Astrocyte (in vitro differentiated cells and primary cell): ENCODE results near the gene CNOT4. TPM values are rescaled to one million over a fixed set of nuclear protein-coding genes. Genes with fewer than 3 reads are reported as not detected.

ENCODE experiments used
- DNase-seq: peaks from one replicate; pipeline ENCODE4 v3.0.0-alpha.2; 2010; ENCODE audit warnings: low read depth
- FAIRE-seq: peaks from 2 replicates; lab custom pipeline; 2011; peaks lifted over from hg19 to GRCh38; lab: Jason Lieb, UNC
- H2AFZ ChIP-seq: 2 replicates; pipeline ENCODE4 v1.6.0; 2012; ENCODE audit warnings: low read depth, low read length, inconsistent platforms
- H3K27ac ChIP-seq: 2 replicates; pipeline ENCODE4 v1.5.1; 2011; ENCODE audit warnings: low read depth, low read length, inconsistent platforms
- H3K27me3 ChIP-seq: 2 replicates; pipeline ENCODE4 v1.6.0; 2011; ENCODE audit warnings: low read length, inconsistent platforms; ENCODE audit not compliant: insufficient read depth
- H3K36me3 ChIP-seq: 2 replicates; pipeline ENCODE4 v1.5.1; 2011; ENCODE audit warnings: low read length, inconsistent platforms; ENCODE audit not compliant: insufficient read depth
- H3K4me1 ChIP-seq: 2 replicates; pipeline ENCODE4 v1.5.1; 2011; ENCODE audit warnings: low read length, inconsistent platforms; ENCODE audit not compliant: insufficient read depth
- H3K4me2 ChIP-seq: 2 replicates; pipeline ENCODE4 v1.6.0; 2012; ENCODE audit warnings: low read length, inconsistent platforms
- H3K4me3 ChIP-seq: 2 replicates; pipeline ENCODE4 v1.5.1; 2011; ENCODE audit warnings: low read depth, mild to moderate bottlenecking, low read length, inconsistent platforms; ENCODE audit not compliant: insufficient read depth
- H3K79me2 ChIP-seq: 2 replicates; pipeline ENCODE4 v1.6.0; 2012; ENCODE audit warnings: mild to moderate bottlenecking, low read length, inconsistent platforms; ENCODE audit not compliant: insufficient read depth
- H3K9ac ChIP-seq: 2 replicates; pipeline ENCODE4 v1.6.0; 2012; ENCODE audit warnings: mild to moderate bottlenecking, low read length, inconsistent platforms
- H3K9me3 ChIP-seq: 2 replicates; pipeline ENCODE4 v1.5.1; 2012; ENCODE audit warnings: low read depth, mild to moderate bottlenecking, low read length, inconsistent platforms; ENCODE audit not compliant: insufficient read depth
- H4K20me1 ChIP-seq: 2 replicates; pipeline ENCODE4 v1.6.0; 2012; ENCODE audit warnings: low read length, inconsistent platforms; ENCODE audit not compliant: insufficient read depth
- H3K27ac Mint-ChIP-seq: one replicate; pipeline ENCODE4 v1.8.0; 2021; ENCODE audit warnings: mild to moderate bottlenecking, mixed read lengths; ENCODE audit not compliant: unreplicated experiment
- H3K27me3 Mint-ChIP-seq: one replicate; pipeline ENCODE4 v1.8.0; 2021; ENCODE audit warnings: low read depth, mixed read lengths; ENCODE audit not compliant: unreplicated experiment
- H3K36me3 Mint-ChIP-seq: one replicate; pipeline ENCODE4 v1.8.0; 2021; ENCODE audit warnings: low read depth, mixed read lengths; ENCODE audit not compliant: unreplicated experiment
- H3K4me1 Mint-ChIP-seq: one replicate; pipeline ENCODE4 v1.8.0; 2021; ENCODE audit warnings: low read depth, mixed read lengths; ENCODE audit not compliant: unreplicated experiment
- H3K4me3 Mint-ChIP-seq: one replicate; pipeline ENCODE4 v1.8.0; 2021; ENCODE audit warnings: mild to moderate bottlenecking, moderate library complexity, mixed read lengths; ENCODE audit not compliant: unreplicated experiment
- H3K9me3 Mint-ChIP-seq: one replicate; pipeline ENCODE4 v1.8.0; 2021; ENCODE audit warnings: mild to moderate bottlenecking, mixed read lengths; ENCODE audit not compliant: unreplicated experiment
- CTCF ChIP-seq: IDR thresholded peaks from 2 replicates; pipeline ENCODE4 v1.5.1; 2011; ENCODE audit warnings: low read depth, mild to moderate bottlenecking, inconsistent platforms, low read length, moderate library complexity; ENCODE audit not compliant: insufficient read depth
- EZH2 ChIP-seq: IDR thresholded peaks from 2 replicates; pipeline ENCODE4 v1.6.1; 2012; ENCODE audit warnings: mild to moderate bottlenecking, low read length, inconsistent platforms; ENCODE audit not compliant: insufficient read depth
- total RNA-seq: library from RNA; stranded (reverse); gene quantifications from 2 replicates; pipeline ENCODE4 v1.2.1, GENCODE V29; 2021

Gene CNOT4
- total RNA-seq, 1 donor from 2014 or later: 24.9 TPM

GRCh38 chr7:135420786-135421185 lies 89.1 kb downstream of the CNOT4 start:
- no peak overlapping the region for H3K27ac Mint-ChIP-seq
- Histone ChIP-seq H4K20me1 (peaks cover 66% of the 10 kb centered on the region), H3K4me2 (no peak overlapping the region), H3K36me3 (peaks cover 5% of the 10 kb centered on the region), H3K27ac (no peak overlapping the region), H2AFZ (no peak overlapping the region), H3K9ac (no peak overlapping the region), H3K9me3 (no peaks in the 10 kb centered on the region), H3K27me3 (no peaks in the 10 kb centered on the region), H3K4me1 (no peaks in the 10 kb centered on the region), H3K79me2 (peaks cover 37% of the 10 kb centered on the region), H3K4me3 (no peak overlapping the region)
- no peaks in the 10 kb centered on the region for H3K9me3 Mint-ChIP-seq
- no peak overlapping the region for H3K4me3 Mint-ChIP-seq
- DNase-seq (peak; percentile 13), FAIRE-seq (no peak)
- no peak for TF ChIP-seq EZH2
- no peak for TF ChIP-seq CTCF
- no peaks in the 10 kb centered on the region for H3K36me3 Mint-ChIP-seq
- H3K4me1 Mint-ChIP-seq: peaks cover 3% of the 10 kb centered on the region
- no peaks in the 10 kb centered on the region for H3K27me3 Mint-ChIP-seq

- no peak overlapping the region for H2AFZ ChIP-seq
- peaks cover 5% of the 10 kb centered on the region for H3K36me3 ChIP-seq
- H3K9me3 ChIP-seq: no peaks in the 10 kb centered on the region
- H3K4me2 ChIP-seq: no peak overlapping the region
- FAIRE-seq: no peak
- no peaks in the 10 kb centered on the region for H3K36me3 Mint-ChIP-seq
- H3K27me3 ChIP-seq: no peaks in the 10 kb centered on the region
- H3K9me3 Mint-ChIP-seq: no peaks in the 10 kb centered on the region
- no peak overlapping the region for H3K27ac ChIP-seq
- no peak overlapping the region for H3K4me3 Mint-ChIP-seq
- H3K9ac ChIP-seq: no peak overlapping the region
- peaks cover 9% of the 10 kb centered on the region for H3K79me2 ChIP-seq
- H4K20me1 ChIP-seq: peaks cover 27% of the 10 kb centered on the region
- peaks cover 3% of the 10 kb centered on the region for H3K4me1 Mint-ChIP-seq
- no peak overlapping the region for H3K4me3 ChIP-seq
- no peak overlapping the region for H3K27ac Mint-ChIP-seq
- H3K27me3 Mint-ChIP-seq: no peaks in the 10 kb centered on the region
- TF ChIP-seq EZH2 (no peak), CTCF (no peak)
- H3K4me1 ChIP-seq: no peaks in the 10 kb centered on the region
- DNase-seq: no peak
Observed at GRCh38 chr7:135416431-135416830, 93.5 kb downstream of the CNOT4 start.

GRCh38 chr7:135414850-135415439 lies 95.0 kb downstream of the CNOT4 start:
- Mint-ChIP-seq H3K36me3 (no peaks in the 10 kb centered on the region), H3K4me3 (no peak overlapping the region), H3K27me3 (no peaks in the 10 kb centered on the region), H3K4me1 (no peaks in the 10 kb centered on the region), H3K9me3 (no peaks in the 10 kb centered on the region), H3K27ac (no peak overlapping the region)
- Histone ChIP-seq H3K27ac (no peak overlapping the region), H3K4me1 (no peaks in the 10 kb centered on the region), H3K36me3 (peaks cover 5% of the 10 kb centered on the region), H3K4me2 (no peak overlapping the region), H3K27me3 (no peaks in the 10 kb centered on the region), H3K9me3 (no peaks in the 10 kb centered on the region), H2AFZ (no peak overlapping the region), H3K4me3 (no peak overlapping the region), H3K9ac (no peak overlapping the region), H3K79me2 (peaks cover 6% of the 10 kb centered on the region), H4K20me1 (peaks cover 13% of the 10 kb centered on the region)
- FAIRE-seq (peak; percentile 17), DNase-seq (peak; percentile 29)
- TF ChIP-seq EZH2: no peak
- TF ChIP-seq CTCF: peak; percentile 37
